Smooth muscle cell of the brain vasculature (primary cell): ENCODE data around the gene CPED1.
"Not testable (repeated sequence)": the region's sequence is repeated elsewhere in the genome, so short reads cannot be mapped to it uniquely, and the experiment has no call there.

Experiments
- DNase-seq: peaks from one replicate; pipeline ENCODE4 v3.0.0-alpha.2; 2012; ENCODE audit warnings: low read depth, low spot score

CPED1 gene

GRCh38 chr7:121017586-121017985 is 29.1 kb downstream of the CPED1 start:
- no peak for DNase-seq

- DNase-seq = no peak
Measured at GRCh38 chr7:121019018-121019417, 30.5 kb downstream of the CPED1 start.

- DNase-seq = no peak
Measured at GRCh38 chr7:121020249-121020988, 31.9 kb downstream of the CPED1 start.

GRCh38 chr7:121020989-121021969 is 32.8 kb downstream of the CPED1 start:
- no peak for DNase-seq

- no peak for DNase-seq
Measured at GRCh38 chr7:121023194-121023593, 34.7 kb downstream of the CPED1 start.

- no peak for DNase-seq
Measured at GRCh38 chr7:121023683-121024511, 35.4 kb downstream of the CPED1 start.

- DNase-seq = no peak
Measured at GRCh38 chr7:121024611-121025010, 36.1 kb downstream of the CPED1 start.

GRCh38 chr7:121026159-121026558 is 37.6 kb downstream of the CPED1 start:
- no peak for DNase-seq

- DNase-seq = no peak
Measured at GRCh38 chr7:121026577-121027111, 38.1 kb downstream of the CPED1 start.

GRCh38 chr7:121027761-121028669 is 39.5 kb downstream of the CPED1 start:
- DNase-seq = no peak

- no peak for DNase-seq
Measured at GRCh38 chr7:121029302-121029701, 40.8 kb downstream of the CPED1 start.

GRCh38 chr7:121030308-121030707 is 41.8 kb downstream of the CPED1 start:
- no peak for DNase-seq

GRCh38 chr7:121032645-121033460 is 44.3 kb downstream of the CPED1 start:
- DNase-seq = no peak

GRCh38 chr7:121034929-121035328 is 46.4 kb downstream of the CPED1 start:
- DNase-seq = no peak

GRCh38 chr7:121036776-121037175 is 48.3 kb downstream of the CPED1 start:
- DNase-seq = not testable (repeated sequence)

GRCh38 chr7:121037329-121037728 is 48.8 kb downstream of the CPED1 start:
- not testable (repeated sequence) for DNase-seq

GRCh38 chr7:121037957-121038716 is 49.6 kb downstream of the CPED1 start:
- DNase-seq = no peak

GRCh38 chr7:121038717-121039509 is 50.4 kb downstream of the CPED1 start:
- DNase-seq = no peak
